ENCODE data around the gene ILDR2. TPM values are rescaled to one million over a fixed set of nuclear protein-coding genes. Genes with fewer than 3 reads are reported as not detected.

The ILDR2 gene
- total RNA-seq, 1 donor from 2014 or later: 1.6 TPM

DNA sequence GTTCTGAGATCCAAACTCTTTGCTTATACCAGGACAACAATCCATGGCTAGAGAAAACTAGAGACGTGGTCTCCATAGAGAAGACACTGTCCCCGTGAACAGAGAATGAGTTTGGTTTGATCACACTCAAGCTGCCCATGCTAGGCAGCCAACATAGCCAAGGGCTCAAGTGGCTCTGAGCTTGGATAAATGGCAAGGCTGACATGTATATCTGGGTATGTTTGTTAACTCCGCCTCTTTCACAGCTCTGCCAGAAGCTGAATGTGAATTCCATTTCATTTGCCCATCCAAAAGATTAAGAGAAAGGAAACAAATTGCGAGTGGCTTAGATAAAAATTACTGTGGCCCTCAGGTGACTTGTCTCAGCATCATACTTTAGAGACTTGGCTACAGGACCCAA lies 38.0 kb downstream of the ILDR2 start:
- Histone ChIP-seq H3K27ac (no peak overlapping the region), H3K36me3 (no peaks in the 10 kb centered on the region), H3K27me3 (ENCODE audit: low read depth) (no peaks in the 10 kb centered on the region), H3K9me3 (no peaks in the 10 kb centered on the region), H3K4me3 (no peak overlapping the region), H3K4me1 (no peaks in the 10 kb centered on the region)
- ATAC-seq (no peak), DNase-seq (no peak)
- intact Hi-C loops (cut with DNase I): no loop called here
- TF ChIP-seq, protein P1, sequence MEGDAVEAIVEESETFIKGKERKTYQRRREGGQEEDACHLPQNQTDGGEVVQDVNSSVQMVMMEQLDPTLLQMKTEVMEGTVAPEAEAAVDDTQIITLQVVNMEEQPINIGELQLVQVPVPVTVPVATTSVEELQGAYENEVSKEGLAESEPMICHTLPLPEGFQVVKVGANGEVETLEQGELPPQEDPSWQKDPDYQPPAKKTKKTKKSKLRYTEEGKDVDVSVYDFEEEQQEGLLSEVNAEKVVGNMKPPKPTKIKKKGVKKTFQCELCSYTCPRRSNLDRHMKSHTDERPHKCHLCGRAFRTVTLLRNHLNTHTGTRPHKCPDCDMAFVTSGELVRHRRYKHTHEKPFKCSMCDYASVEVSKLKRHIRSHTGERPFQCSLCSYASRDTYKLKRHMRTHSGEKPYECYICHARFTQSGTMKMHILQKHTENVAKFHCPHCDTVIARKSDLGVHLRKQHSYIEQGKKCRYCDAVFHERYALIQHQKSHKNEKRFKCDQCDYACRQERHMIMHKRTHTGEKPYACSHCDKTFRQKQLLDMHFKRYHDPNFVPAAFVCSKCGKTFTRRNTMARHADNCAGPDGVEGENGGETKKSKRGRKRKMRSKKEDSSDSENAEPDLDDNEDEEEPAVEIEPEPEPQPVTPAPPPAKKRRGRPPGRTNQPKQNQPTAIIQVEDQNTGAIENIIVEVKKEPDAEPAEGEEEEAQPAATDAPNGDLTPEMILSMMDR (IDR thresholded peaks at IDR 0.05): no peak

DNA sequence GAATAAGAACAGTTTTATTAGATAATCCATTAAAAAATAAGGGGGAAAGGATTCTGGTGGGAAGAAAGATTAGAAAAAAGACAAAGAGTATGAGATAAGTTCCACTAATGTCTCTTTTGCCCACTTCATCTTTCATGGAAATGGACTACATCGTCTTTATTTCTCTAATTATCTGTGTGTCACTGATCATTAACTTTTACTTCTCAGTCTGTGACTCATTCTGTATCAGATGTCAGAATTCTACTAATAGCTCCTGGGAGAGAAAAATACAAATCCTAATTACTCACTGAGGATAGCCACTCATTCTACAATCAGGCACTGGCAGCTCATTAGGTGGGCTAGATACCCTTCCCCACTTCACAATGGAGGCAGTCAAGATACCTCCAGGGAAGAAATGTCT lies 41.7 kb downstream of the ILDR2 start:
- Histone ChIP-seq H3K9me3 (no peaks in the 10 kb centered on the region), H3K4me3 (no peak overlapping the region), H3K4me1 (no peaks in the 10 kb centered on the region), H3K27ac (no peak overlapping the region), H3K36me3 (no peaks in the 10 kb centered on the region), H3K27me3 (ENCODE audit: low read depth) (no peaks in the 10 kb centered on the region)
- ATAC-seq (no peak), DNase-seq (no peak)
- TF ChIP-seq, protein P1 (IDR thresholded peaks at IDR 0.05): no peak
- intact Hi-C loops (cut with DNase I): no loop called here

DNA sequence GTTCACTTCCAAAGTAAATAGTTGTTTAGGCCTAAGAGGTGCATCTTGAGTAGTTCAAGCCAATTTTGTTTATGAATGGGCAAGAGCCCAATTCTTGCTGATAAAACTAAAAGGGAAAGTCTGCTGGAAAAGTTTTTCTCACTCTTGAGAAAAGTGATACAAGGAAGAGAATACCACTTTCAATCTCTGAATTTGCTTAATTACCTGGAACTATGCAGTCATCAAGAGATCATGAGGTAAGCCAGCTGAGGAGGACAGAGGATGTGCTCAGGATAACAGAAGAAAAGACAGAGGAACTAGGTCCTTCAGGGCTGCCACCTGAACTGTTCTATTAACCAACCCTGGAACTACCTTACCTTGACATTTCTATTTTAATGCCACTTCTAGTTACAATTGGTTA lies 42.2 kb downstream of the ILDR2 start:
- Histone ChIP-seq H3K36me3 (no peaks in the 10 kb centered on the region), H3K4me1 (no peaks in the 10 kb centered on the region), H3K9me3 (no peaks in the 10 kb centered on the region), H3K4me3 (no peak overlapping the region), H3K27ac (no peak overlapping the region), H3K27me3 (ENCODE audit: low read depth) (no peaks in the 10 kb centered on the region)
- DNase-seq: no peak
- intact Hi-C loops (cut with DNase I): no loop called here
- ATAC-seq: no peak
- TF ChIP-seq, protein P1 (IDR thresholded peaks at IDR 0.05): no peak

DNA sequence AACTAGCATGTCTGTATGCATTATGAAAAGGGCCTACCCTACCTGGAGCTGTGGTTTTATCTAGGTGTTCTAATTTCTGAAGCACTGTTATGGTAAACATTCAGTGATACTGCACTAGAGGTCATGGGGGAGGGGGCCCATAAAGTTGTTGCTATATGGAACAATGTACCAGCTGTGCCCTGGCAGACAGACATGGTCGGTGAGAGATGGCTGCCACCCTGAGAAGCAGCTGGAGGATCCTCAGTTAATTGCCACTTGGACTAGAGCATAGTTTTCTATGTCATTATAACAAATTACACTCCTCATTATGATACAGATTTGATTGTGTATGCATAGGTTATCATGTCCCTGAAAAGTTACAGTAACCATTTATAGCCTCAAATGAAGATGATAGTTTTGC lies 45.4 kb downstream of the ILDR2 start:
- H3K27me3 ChIP-seq (ENCODE audit: low read depth): no peaks in the 10 kb centered on the region
- ATAC-seq: no peak
- TF ChIP-seq, protein P1 (IDR thresholded peaks at IDR 0.05): no peak
- H3K27ac ChIP-seq: no peak overlapping the region
- H3K9me3 ChIP-seq: no peaks in the 10 kb centered on the region
- H3K36me3 ChIP-seq: no peaks in the 10 kb centered on the region
- H3K4me1 ChIP-seq: no peaks in the 10 kb centered on the region
- intact Hi-C loops (cut with DNase I): no loop called here
- DNase-seq: no peak
- no peak overlapping the region for H3K4me3 ChIP-seq

DNA sequence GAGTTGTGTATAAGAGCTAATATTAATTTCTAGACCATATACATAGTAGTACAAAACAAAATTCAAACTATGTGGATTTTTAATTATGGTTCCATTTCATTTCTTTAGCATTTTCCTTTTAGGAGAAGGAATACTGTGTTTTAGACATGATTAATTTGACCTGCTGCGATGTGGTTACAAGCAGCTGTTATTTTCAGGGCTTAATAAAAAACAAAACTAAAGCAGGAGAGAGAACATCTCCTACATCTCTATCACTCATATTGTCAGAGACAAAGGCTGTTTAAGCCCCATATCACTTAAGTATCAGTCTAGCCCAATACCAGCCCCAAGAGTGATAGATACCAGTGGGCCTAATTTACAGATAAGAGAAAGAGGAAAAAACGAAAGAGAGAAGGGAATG lies 47.6 kb downstream of the ILDR2 start:
- Histone ChIP-seq H3K27ac (no peak overlapping the region), H3K4me1 (no peaks in the 10 kb centered on the region), H3K27me3 (ENCODE audit: low read depth) (no peaks in the 10 kb centered on the region), H3K4me3 (no peak overlapping the region), H3K36me3 (no peaks in the 10 kb centered on the region), H3K9me3 (no peaks in the 10 kb centered on the region)
- no peak for DNase-seq
- TF ChIP-seq, protein P1 (IDR thresholded peaks at IDR 0.05): no peak
- intact Hi-C loops (cut with DNase I): no loop called here
- ATAC-seq: no peak

Measured in lower lobe of right lung (tissue), 2 donors.